ENCODE data around the gene RPL13A. TPM values are rescaled to one million over a fixed set of nuclear protein-coding genes. Genes with fewer than 3 reads are reported as not detected.

RPL13A gene
- total RNA-seq, 1 experiment from 2014 or later = 3,286 TPM

DNA sequence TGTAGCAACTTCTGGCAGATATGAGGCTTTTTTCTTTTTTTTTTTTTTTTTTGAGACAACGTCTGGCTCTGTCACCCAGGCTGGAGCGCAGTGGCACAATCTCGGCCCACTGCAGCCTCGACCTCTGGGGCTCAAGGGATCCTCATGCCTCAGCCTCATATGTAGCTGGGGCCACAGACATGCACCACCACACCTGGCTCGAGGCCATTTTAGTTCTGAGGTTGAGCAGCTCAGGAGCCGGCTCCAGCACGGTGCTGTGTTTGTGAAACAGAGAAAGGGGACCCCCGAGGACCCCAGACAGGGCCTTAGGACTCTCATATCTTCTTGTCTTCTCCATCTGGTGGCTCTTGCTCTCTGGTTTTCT, 16.8 kb upstream of the RPL13A start:
- Histone ChIP-seq H3K23me2 (ENCODE audit: insufficient read length, low read depth, low read length, poor library complexity, severe bottlenecking) (no peaks in the 10 kb centered on the region), H3K79me2 (ENCODE audit: insufficient read depth, low read length) (no peaks in the 10 kb centered on the region), H3K27me3 (ENCODE audit: insufficient read depth, low read length) (no peaks in the 10 kb centered on the region; the same call in 1 of the 2 replicates), H3K4me1 (ENCODE audit: insufficient read depth, low read length) (peaks cover 3% of the 10 kb centered on the region; the same call in 1 of the 2 replicates), H4K20me1 (ENCODE audit: control insufficient read depth, insufficient read depth, insufficient read length) (no peaks in the 10 kb centered on the region), H3K23ac (ENCODE audit: insufficient read length, low read depth, low read length) (no peak overlapping the region), H2AK5ac (ENCODE audit: insufficient read length, low read length) (no peak overlapping the region), H2BK20ac (ENCODE audit: low read depth, low read length, poor library complexity, severe bottlenecking) (no peak overlapping the region), H3K9ac (ENCODE audit: extremely low read depth, insufficient read length, low read length) (no peak overlapping the region), H4K5ac (ENCODE audit: insufficient read length, low read depth, low read length) (no peak overlapping the region), H2BK15ac (ENCODE audit: low read depth, low read length) (no peak overlapping the region), H4K8ac (replicated peaks; ENCODE audit: insufficient read length, low read depth, low read length) (no peak overlapping the region), H2BK5ac (ENCODE audit: insufficient read length, low read length) (no peak overlapping the region), H3K9me3 (ENCODE audit: control insufficient read depth, low read depth, low read length) (no peaks in the 10 kb centered on the region), H3T11ph (ENCODE audit: low read length) (no peak overlapping the region), H3K14ac (ENCODE audit: insufficient read depth, low read length) (no peak overlapping the region), H3K79me1 (ENCODE audit: insufficient read depth, low read depth, low read length, poor library complexity, severe bottlenecking) (no peaks in the 10 kb centered on the region), H3K4me2 (ENCODE audit: insufficient read depth, insufficient read length, low read length) (no peak overlapping the region), H3K56ac (ENCODE audit: insufficient read length, low read depth, low read length) (no peak overlapping the region), H3K27ac (ENCODE audit: insufficient read length, low read depth, low read length) (no peak overlapping the region), H2BK120ac (ENCODE audit: low read depth, low read length, poor library complexity, severe bottlenecking) (no peak overlapping the region), H3K4ac (ENCODE audit: low read depth, low read length) (no peak overlapping the region), H4K91ac (ENCODE audit: insufficient read length, low read depth, low read length) (no peak overlapping the region), H2AFZ (ENCODE audit: low read length) (no peak overlapping the region), H3K18ac (ENCODE audit: insufficient read length, low read depth, low read length) (no peak overlapping the region), H2BK12ac (ENCODE audit: insufficient read length, low read depth, low read length) (no peak overlapping the region)
- Mint-ChIP-seq H3K4me1 (peaks cover 6 to 24% of the 10 kb centered on the region in 2 experiments), H3K36me3 (ENCODE audit: insufficient read depth in 1 of 3, low read depth in 3 of 3) (peaks cover 5 to 22% (median 18%) of the 10 kb centered on the region in 3 experiments; a peak in 4 of 7 replicates), H3K27me3 (ENCODE audit: low read depth) (peaks cover 12% of the 10 kb centered on the region), H3K27ac (no peak overlapping the region), H3K9me3 (no peaks in the 10 kb centered on the region), H3K4me3 (no peak overlapping the region)
- WGBS (ENCODE audit: extremely low coverage, insufficient read length, low lambda C conversion rate) = no CpG with 5 or more reads among the region's 8 CpGs
- TF ChIP-seq, protein P1, sequence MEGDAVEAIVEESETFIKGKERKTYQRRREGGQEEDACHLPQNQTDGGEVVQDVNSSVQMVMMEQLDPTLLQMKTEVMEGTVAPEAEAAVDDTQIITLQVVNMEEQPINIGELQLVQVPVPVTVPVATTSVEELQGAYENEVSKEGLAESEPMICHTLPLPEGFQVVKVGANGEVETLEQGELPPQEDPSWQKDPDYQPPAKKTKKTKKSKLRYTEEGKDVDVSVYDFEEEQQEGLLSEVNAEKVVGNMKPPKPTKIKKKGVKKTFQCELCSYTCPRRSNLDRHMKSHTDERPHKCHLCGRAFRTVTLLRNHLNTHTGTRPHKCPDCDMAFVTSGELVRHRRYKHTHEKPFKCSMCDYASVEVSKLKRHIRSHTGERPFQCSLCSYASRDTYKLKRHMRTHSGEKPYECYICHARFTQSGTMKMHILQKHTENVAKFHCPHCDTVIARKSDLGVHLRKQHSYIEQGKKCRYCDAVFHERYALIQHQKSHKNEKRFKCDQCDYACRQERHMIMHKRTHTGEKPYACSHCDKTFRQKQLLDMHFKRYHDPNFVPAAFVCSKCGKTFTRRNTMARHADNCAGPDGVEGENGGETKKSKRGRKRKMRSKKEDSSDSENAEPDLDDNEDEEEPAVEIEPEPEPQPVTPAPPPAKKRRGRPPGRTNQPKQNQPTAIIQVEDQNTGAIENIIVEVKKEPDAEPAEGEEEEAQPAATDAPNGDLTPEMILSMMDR (conservative IDR thresholded peaks at IDR 0.05) = no peak
- no peak for DNase-seq

Data from H9 (cell line).